Measurements from ENCODE around the gene TIE1. TPM values are rescaled to one million over a fixed set of nuclear protein-coding genes. Genes with fewer than 3 reads are reported as not detected.
A peak's percentile ranks its signal among the peaks of the same experiment; 100 is the strongest.

The TIE1 gene
- total RNA-seq, 1 experiment from 2014 or later, result not detected

GRCh38 chr1:43271186-43272118 lies 29.3 kb upstream of the TIE1 start:
- Histone ChIP-seq H3K27ac (peak overlapping the region; percentile 81), H3K36me3 (ENCODE audit: low read depth) (no peaks in the 10 kb centered on the region), H3K4me1 (replicated peaks; ENCODE audit: insufficient read depth) (peaks cover 25% of the 10 kb centered on the region), H3K9me3 (ENCODE audit: insufficient read depth, low read depth) (no peaks in the 10 kb centered on the region), H4K20me1 (ENCODE audit: insufficient read depth) (no peaks in the 10 kb centered on the region), H2AFZ (no peak overlapping the region), H3K4me2 (peak overlapping the region; percentile 92), H3K4me3 (peak overlapping the region; percentile 59), H3K9me2 (ENCODE audit: insufficient read depth) (no peaks in the 10 kb centered on the region), H3K27me3 (ENCODE audit: insufficient read depth, low read depth) (no peaks in the 10 kb centered on the region), H3K79me2 (ENCODE audit: low read depth) (no peaks in the 10 kb centered on the region; the same call in 1 of the 2 replicates), H3F3A (ENCODE audit: insufficient read depth, low read depth) (peaks cover 27% of the 10 kb centered on the region; the same call in 1 of the 2 replicates)
- ChIA-PET CTCF (no interaction called here), POLR2A (ENCODE audit: unreplicated experiment) (interaction anchor here (0.5 to 1.7 kb wide), 9 partner anchors 10 to 1211 kb away, joined by 3 to 16 read pairs (median 4); partner anchors contain the start of genes CCDC30 and CDC20)
- TF ChIP-seq EZH2 (IDR thresholded peaks at IDR 0.05; ENCODE audit: low read depth) (no peak), CTCF (conservative IDR thresholded peaks at IDR 0.05) (no peak)
- no peak for DNase-seq
- intact Hi-C loops (cut with micrococcal nuclease; ENCODE audit: unreplicated experiment), result loop anchor here (2.0 kb wide), 4 partner anchors 65 to 95 kb away; partner anchors contain the start of gene CDC20
- BruUV-seq (replicated peaks), result TSS peak; percentile 80

DNA sequence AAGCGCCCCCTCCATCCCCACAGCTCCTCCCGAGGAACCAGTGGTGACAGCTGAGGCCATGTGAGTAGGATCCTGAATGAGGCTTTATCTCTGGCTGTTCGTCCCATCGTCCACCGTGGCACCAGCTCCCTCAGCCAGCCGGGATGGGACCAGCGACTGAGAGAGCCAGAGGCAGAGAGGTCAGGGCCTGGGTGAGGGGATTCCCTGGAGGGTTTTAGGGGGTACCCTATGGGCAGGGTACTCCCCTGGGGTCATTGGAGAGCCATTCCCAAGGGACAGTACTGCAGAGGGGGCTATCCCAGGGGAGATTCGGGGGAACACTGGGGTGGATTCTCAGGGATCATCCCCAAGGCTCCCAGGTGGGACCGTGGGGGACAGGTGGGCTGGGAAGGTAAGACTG lies 28.6 kb upstream of the TIE1 start:
- Histone ChIP-seq H3K27me3 (ENCODE audit: insufficient read depth, low read depth) (no peaks in the 10 kb centered on the region), H3K36me3 (ENCODE audit: low read depth) (no peaks in the 10 kb centered on the region), H3K27ac (no peak overlapping the region), H3K9me3 (ENCODE audit: insufficient read depth, low read depth) (no peaks in the 10 kb centered on the region), H3K4me3 (no peak overlapping the region), H3F3A (ENCODE audit: insufficient read depth, low read depth) (peaks cover 27% of the 10 kb centered on the region; the same call in 1 of the 2 replicates), H3K9me2 (ENCODE audit: insufficient read depth) (no peaks in the 10 kb centered on the region), H3K4me2 (no peak overlapping the region), H3K79me2 (ENCODE audit: low read depth) (no peaks in the 10 kb centered on the region; the same call in 1 of the 2 replicates), H2AFZ (no peak overlapping the region), H4K20me1 (ENCODE audit: insufficient read depth) (no peaks in the 10 kb centered on the region), H3K4me1 (replicated peaks; ENCODE audit: insufficient read depth) (peaks cover 25% of the 10 kb centered on the region)
- ChIA-PET POLR2A (ENCODE audit: unreplicated experiment) (interaction anchor here (0.6 kb wide), 1 partner anchor 13 kb away, joined by 3 read pairs; no protein-coding TSS in a partner anchor), CTCF (no interaction called here)
- intact Hi-C loops (cut with micrococcal nuclease; ENCODE audit: unreplicated experiment), result no loop called here
- DNase-seq, result no peak
- BruUV-seq (replicated peaks), result no TSS peak
- no peak for TF ChIP-seq EZH2 (IDR thresholded peaks at IDR 0.05; ENCODE audit: low read depth)
- no peak for TF ChIP-seq CTCF (conservative IDR thresholded peaks at IDR 0.05)

DNA sequence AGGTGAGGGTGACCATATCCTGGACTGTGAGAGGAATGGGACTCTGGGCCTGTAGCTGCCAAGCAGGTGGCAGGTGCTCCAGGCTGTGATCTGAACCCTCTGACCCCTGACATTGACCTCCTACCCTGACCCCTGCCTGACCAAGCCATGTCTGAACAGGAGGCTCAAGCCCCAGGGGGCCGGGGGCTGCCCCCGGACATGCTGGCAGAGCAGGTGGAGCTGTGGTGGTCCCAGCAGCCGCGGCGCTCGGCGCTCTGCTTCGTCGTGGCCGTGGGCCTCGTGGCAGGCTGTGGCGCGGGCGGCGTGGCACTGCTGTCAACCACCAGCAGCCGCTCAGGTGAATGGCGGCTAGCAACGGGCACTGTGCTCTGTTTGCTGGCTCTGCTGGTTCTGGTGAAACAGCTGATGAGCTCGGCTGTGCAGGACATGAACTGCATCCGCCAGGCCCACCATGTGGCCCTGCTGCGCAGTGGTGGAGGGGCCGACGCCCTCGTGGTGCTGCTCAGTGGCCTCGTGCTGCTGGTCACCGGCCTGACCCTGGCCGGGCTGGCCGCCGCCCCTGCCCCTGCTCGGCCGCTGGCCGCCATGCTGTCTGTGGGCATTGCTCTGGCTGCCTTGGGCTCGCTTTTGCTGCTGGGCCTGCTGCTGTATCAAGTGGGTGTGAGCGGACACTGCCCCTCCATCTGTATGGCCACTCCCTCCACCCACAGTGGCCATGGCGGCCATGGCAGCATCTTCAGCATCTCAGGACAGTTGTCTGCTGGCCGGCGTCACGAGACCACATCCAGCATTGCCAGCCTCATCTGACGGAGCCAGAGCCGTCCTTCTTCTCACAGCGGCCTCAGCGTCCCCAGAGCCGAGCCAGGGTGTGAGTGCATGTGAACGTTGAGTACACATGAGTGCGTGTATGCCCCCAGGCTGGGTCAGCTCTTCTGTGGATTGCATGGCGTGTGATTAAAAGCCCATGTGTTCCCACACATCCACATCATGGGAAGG lies 27.9 kb upstream of the TIE1 start:
- no peaks in the 10 kb centered on the region for H4K20me1 ChIP-seq (ENCODE audit: insufficient read depth)
- POLR2A ChIA-PET (ENCODE audit: unreplicated experiment), result interaction anchor here (0.6 kb wide), 1 partner anchor 44 kb away, joined by 4 read pairs; no protein-coding TSS in a partner anchor
- no peak overlapping the region for H3K27ac ChIP-seq

More for the DNA sequence above, 27.9 kb upstream of the TIE1 start:
- no peaks in the 10 kb centered on the region for H3K36me3 ChIP-seq (ENCODE audit: low read depth)
- no peaks in the 10 kb centered on the region for H3K27me3 ChIP-seq (ENCODE audit: insufficient read depth, low read depth)
- H3K4me1 ChIP-seq (replicated peaks; ENCODE audit: insufficient read depth), result peaks cover 25% of the 10 kb centered on the region
- no peaks in the 10 kb centered on the region; the same call in 1 of the 2 replicates for H3K79me2 ChIP-seq (ENCODE audit: low read depth)
- intact Hi-C loops (cut with micrococcal nuclease; ENCODE audit: unreplicated experiment), result no loop called here
- no peaks in the 10 kb centered on the region for H3K9me3 ChIP-seq (ENCODE audit: insufficient read depth, low read depth)
- DNase-seq, result no peak
- BruUV-seq (replicated peaks), result no TSS peak
- CTCF ChIA-PET, result no interaction called here
- TF ChIP-seq CTCF (conservative IDR thresholded peaks at IDR 0.05), result no peak
- TF ChIP-seq EZH2 (IDR thresholded peaks at IDR 0.05; ENCODE audit: low read depth), result no peak
- H3K4me3 ChIP-seq, result no peak overlapping the region
- no peak overlapping the region for H2AFZ ChIP-seq
- H3K4me2 ChIP-seq, result no peak overlapping the region
- H3F3A ChIP-seq (ENCODE audit: insufficient read depth, low read depth), result peaks cover 27% of the 10 kb centered on the region; the same call in 1 of the 2 replicates
- no peaks in the 10 kb centered on the region for H3K9me2 ChIP-seq (ENCODE audit: insufficient read depth)
